Transverse colon (tissue), 4 donors: ENCODE data around the gene DHCR24. TPM values are rescaled to one million over a fixed set of nuclear protein-coding genes. Genes with fewer than 3 reads are reported as not detected.

Experiments
- DNase-seq: peaks from one replicate; pipeline ENCODE4 v3.0.0-alpha.2; 2019
- H3K27ac ChIP-seq, 4 donors: fragments of 200-600 bp; sonication (generic); 2 replicates each; pipeline ENCODE4 v1.5.1; 2016 to 2018; ENCODE audit warnings: inconsistent platforms in 4 of 4
- H3K27me3 ChIP-seq: fragments of 200-600 bp; sonication (generic); 2 replicates; pipeline ENCODE4 v1.5.1; 2017; ENCODE audit warnings: inconsistent platforms
- H3K36me3 ChIP-seq, 4 donors: fragments of 200-600 bp; sonication (generic); 2 replicates each; pipeline ENCODE4 v1.5.1; 2017 to 2019; ENCODE audit warnings: inconsistent platforms in 4 of 4
- H3K4me1 ChIP-seq, 4 donors: fragments of 200-600 bp; sonication (generic); 2 replicates each; pipeline ENCODE4 v1.5.1; 2017 to 2020; ENCODE audit warnings: inconsistent platforms in 4 of 4
- H3K4me3 ChIP-seq, 4 donors: fragments of 200-600 bp; sonication (generic); 1 replicate in 1 of 4; 2 replicates in 3 of 4; pipeline versions ENCODE4 v1.5.1 to v1.6.1; 2017 to 2019; ENCODE audit warnings: inconsistent platforms in 4 of 4
- H3K9me3 ChIP-seq, 2 donors: fragments of 200-600 bp; sonication (generic); 2 replicates each; pipeline ENCODE4 v1.5.1; 2017 to 2019; ENCODE audit warnings: inconsistent platforms in 2 of 2
- EP300 ChIP-seq: sonication (generic); formaldehyde crosslinking; IDR thresholded peaks from one replicate; pipeline ENCODE4 v1.6.1; 2017; ENCODE audit warnings: antibody characterized with exemption, low read depth
- POLR2A ChIP-seq: fragments of 450-650 bp; IDR thresholded peaks from one replicate; pipeline ENCODE4 v1.6.1; 2016; ENCODE audit warnings: antibody characterized with exemption, mild to moderate bottlenecking, moderate library complexity
- POLR2AphosphoS5 ChIP-seq, 3 donors: sonication (generic); formaldehyde crosslinking; IDR thresholded peaks; one replicate each; pipeline ENCODE4 v1.6.1; 2016; ENCODE audit warnings: antibody characterized with exemption in 3 of 3
- WGBS, 2 donors: methylation state at CpG; one replicate each; pipeline ENCODE4 v1.1.5; 2018; ENCODE audit warnings: low coverage in 1 of 2; 5-methylcytosine and 5-hydroxymethylcytosine counted together
- in situ Hi-C, 4 donors: fragments of 200-750 bp; cut with MboI; loops; one replicate each; pipeline versions ENCODE4 v1.15.0 to v1.15.1; 2017; ENCODE audit warnings: low sequenced_read_pairs in 3 of 4, low pct_ligation_motif_present in 1 of 4, low pct_unique_long_range_greater_than_20kb in 1 of 4
- intact Hi-C: fragments of 100-400 bp; cut with DNase I; formaldehyde crosslinking; loops from one replicate; pipeline ENCODE4 v1.15.1; 2023; ENCODE audit warnings: low total_unique reads
- total RNA-seq, 4 donors: library from RNA; depleted of rRNA; stranded (reverse); fragments of >200 nt; gene quantifications; one replicate each; pipeline ENCODE4 v1.1.0, GENCODE V29; 2016
- TF ChIP-seq, protein P1 (sequence below), 5 experiments: fragments of 200-600 bp in 3 of 5; fragments of 450-650 bp in 2 of 5; sonication (generic) in 3 of 5; IDR thresholded peaks; 1 replicate in 2 of 5; 2 replicates in 3 of 5; pipeline ENCODE4 v1.5.1; 2016 to 2017; ENCODE audit warnings: antibody characterized with exemption in 5 of 5, inconsistent platforms in 3 of 5, mild to moderate bottlenecking in 2 of 5, moderate library complexity in 1 of 5

The DHCR24 gene
- total RNA-seq, 4 donors from 2014 or later: 71.5 to 222 (median 137) TPM

DNA sequence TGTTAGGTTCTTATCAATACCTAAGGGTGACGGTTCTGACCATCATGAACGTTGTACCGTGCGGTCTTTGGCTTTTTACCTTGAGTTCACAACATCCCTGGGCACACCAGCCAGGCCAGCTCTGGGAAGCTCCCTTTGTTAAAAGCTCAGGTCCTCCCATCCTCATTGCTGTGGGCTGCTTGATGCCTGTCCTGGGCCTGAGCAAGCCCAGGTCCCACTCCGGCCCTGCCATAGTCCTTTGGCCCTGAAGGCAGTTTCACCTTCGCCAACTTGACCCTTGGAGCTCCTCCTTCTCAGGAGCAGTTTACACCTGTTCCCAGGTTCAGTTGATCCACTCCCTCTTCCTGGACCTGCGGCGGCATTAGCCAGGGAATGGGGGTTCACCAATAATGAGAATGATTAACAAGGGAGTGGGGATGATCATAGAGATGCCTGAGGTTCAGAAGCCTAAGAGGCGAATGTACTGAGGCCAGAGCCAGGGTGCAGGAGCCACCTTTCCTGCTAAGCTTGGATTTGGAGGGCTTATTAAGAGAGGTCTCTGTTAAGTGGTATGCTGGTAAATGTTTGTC lies 40.2 kb downstream of the DHCR24 start:
- in situ Hi-C loops: no loop called here
- no peak for DNase-seq
- Histone ChIP-seq H3K9me3 (no peaks in the 10 kb centered on the region), H3K36me3 (peaks cover 0 to 8% (median 0%) of the 10 kb centered on the region in 4 donors), H3K27ac (no peak overlapping the region), H3K27me3 (no peaks in the 10 kb centered on the region), H3K4me3 (no peak overlapping the region), H3K4me1 (no peaks in the 10 kb centered on the region)
- WGBS, 2 donors: 88 to 97% methylated on average over 4 to 9 of the region's 9 CpGs
- intact Hi-C loops: no loop called here
- no peak for TF ChIP-seq POLR2AphosphoS5 (IDR thresholded peaks at IDR 0.05)
- TF ChIP-seq POLR2A: no peak
- TF ChIP-seq, protein P1, sequence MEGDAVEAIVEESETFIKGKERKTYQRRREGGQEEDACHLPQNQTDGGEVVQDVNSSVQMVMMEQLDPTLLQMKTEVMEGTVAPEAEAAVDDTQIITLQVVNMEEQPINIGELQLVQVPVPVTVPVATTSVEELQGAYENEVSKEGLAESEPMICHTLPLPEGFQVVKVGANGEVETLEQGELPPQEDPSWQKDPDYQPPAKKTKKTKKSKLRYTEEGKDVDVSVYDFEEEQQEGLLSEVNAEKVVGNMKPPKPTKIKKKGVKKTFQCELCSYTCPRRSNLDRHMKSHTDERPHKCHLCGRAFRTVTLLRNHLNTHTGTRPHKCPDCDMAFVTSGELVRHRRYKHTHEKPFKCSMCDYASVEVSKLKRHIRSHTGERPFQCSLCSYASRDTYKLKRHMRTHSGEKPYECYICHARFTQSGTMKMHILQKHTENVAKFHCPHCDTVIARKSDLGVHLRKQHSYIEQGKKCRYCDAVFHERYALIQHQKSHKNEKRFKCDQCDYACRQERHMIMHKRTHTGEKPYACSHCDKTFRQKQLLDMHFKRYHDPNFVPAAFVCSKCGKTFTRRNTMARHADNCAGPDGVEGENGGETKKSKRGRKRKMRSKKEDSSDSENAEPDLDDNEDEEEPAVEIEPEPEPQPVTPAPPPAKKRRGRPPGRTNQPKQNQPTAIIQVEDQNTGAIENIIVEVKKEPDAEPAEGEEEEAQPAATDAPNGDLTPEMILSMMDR (IDR thresholded peaks at IDR 0.05): no peak
- TF ChIP-seq EP300: no peak

- TF ChIP-seq, protein P1 (IDR thresholded peaks at IDR 0.05): no peak
- TF ChIP-seq POLR2A (no peak), EP300 (no peak), POLR2AphosphoS5 (IDR thresholded peaks at IDR 0.05) (no peak)
- in situ Hi-C loops: no loop called here
- peaks cover 0 to 3% (median 0%) of the 10 kb centered on the region in 4 donors for H3K36me3 ChIP-seq
Observed at GRCh38 chr1:54846301-54846700, 40.7 kb downstream of the DHCR24 start.

DNA sequence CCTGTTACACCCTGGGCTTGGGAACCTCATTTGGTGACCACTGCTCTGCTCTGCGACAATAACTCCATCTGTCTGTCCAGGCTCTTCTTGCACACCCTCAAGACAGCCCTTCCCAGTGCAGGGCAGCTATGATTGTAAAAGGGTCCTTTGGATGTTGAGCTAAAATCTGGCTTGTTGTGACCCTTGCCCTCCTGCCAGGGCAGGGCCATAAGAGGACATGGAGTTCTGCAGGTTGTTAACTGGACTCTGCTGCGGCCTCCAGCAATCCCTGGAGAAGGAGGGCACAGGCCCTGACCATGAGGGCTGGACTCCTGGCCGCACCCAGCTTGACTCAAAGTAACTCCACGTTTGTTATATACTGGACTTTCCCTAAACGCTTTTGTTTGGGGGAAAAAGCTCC lies 41.2 kb downstream of the DHCR24 start:
- Histone ChIP-seq H3K4me3 (no peak overlapping the region), H3K4me1 (no peaks in the 10 kb centered on the region), H3K27ac (no peak overlapping the region), H3K27me3 (no peaks in the 10 kb centered on the region), H3K36me3 (no peaks in the 10 kb centered on the region), H3K9me3 (no peaks in the 10 kb centered on the region)
- in situ Hi-C loops: no loop called here
- DNase-seq: no peak
- intact Hi-C loops: no loop called here
- TF ChIP-seq EP300 (no peak), POLR2A (no peak), POLR2AphosphoS5 (IDR thresholded peaks at IDR 0.05) (no peak)
- TF ChIP-seq, protein P1 (IDR thresholded peaks at IDR 0.05): no peak
- 83 to 89% methylated on average over 3 to 5 of the region's 5 CpGs for WGBS, 2 donors

More at GRCh38 chr1:54846301-54846700, 40.7 kb downstream of the DHCR24 start:
- H3K27ac ChIP-seq: no peak overlapping the region
- intact Hi-C loops: no loop called here
- DNase-seq: no peak
- no peaks in the 10 kb centered on the region for H3K4me1 ChIP-seq
- no peaks in the 10 kb centered on the region for H3K27me3 ChIP-seq
- H3K4me3 ChIP-seq: no peak overlapping the region
- H3K9me3 ChIP-seq: no peaks in the 10 kb centered on the region
- 90 to 96% methylated on average over 2 to 3 of the region's 3 CpGs for WGBS, 2 donors

GRCh38 chr1:54844564-54844963 lies 42.4 kb downstream of the DHCR24 start:
- Histone ChIP-seq H3K4me1 (no peaks in the 10 kb centered on the region), H3K4me3 (no peak overlapping the region), H3K9me3 (no peaks in the 10 kb centered on the region), H3K36me3 (no peaks in the 10 kb centered on the region), H3K27me3 (no peaks in the 10 kb centered on the region), H3K27ac (no peak overlapping the region)
- intact Hi-C loops (no loop called here), in situ Hi-C loops (no loop called here)
- TF ChIP-seq, protein P1 (IDR thresholded peaks at IDR 0.05): no peak
- no peak for TF ChIP-seq POLR2AphosphoS5 (IDR thresholded peaks at IDR 0.05)
- TF ChIP-seq POLR2A: no peak
- 71 to 78% methylated on average over 1 to 3 of the region's 3 CpGs for WGBS, 2 donors
- DNase-seq: no peak
